Activated CD4-positive, alpha-beta T cell treated with anti-CD3 and anti-CD28 coated beads for 24 hours (primary cell): ENCODE results near the gene BMAL1.

Experiments
- DNase-seq, 2 donors: peaks; one replicate each; pipeline ENCODE4 v3.0.0-alpha.2; 2020; ENCODE audit warnings: low read depth in 2 of 2

Gene BMAL1

GRCh38 chr11:13316528-13316961 lies 39.0 kb downstream of the BMAL1 start:
- no peak for DNase-seq

GRCh38 chr11:13317293-13318080 lies 39.9 kb downstream of the BMAL1 start:
- no peak for DNase-seq

- no peak for DNase-seq
Measured at GRCh38 chr11:13318498-13319295, 41.1 kb downstream of the BMAL1 start.

GRCh38 chr11:13320688-13321087 lies 43.1 kb downstream of the BMAL1 start:
- DNase-seq: no peak

GRCh38 chr11:13321431-13321830 lies 43.8 kb downstream of the BMAL1 start:
- no peak for DNase-seq

DNA sequence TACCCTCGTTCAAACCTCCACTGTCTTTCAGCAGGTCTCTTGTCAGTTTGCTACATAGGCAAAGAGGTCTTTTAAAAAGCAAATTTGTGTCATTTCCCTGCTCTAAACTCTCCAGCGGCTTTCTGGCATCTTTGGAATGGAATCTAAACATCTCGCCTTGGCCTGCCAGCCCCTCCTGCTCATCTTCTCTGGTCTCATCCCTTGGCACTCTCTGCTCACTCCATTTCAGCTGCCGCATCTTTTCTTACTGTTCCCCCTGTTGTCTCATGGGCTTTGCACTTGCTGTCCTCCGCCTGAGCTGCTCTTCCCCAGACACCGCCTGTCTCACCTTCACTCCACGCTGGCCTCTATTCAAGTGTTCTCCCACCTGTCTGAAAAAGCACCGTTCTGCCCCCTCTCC lies 46.6 kb downstream of the BMAL1 start:
- DNase-seq: no peak

GRCh38 chr11:13324709-13325108 lies 47.1 kb downstream of the BMAL1 start:
- no peak for DNase-seq

DNA sequence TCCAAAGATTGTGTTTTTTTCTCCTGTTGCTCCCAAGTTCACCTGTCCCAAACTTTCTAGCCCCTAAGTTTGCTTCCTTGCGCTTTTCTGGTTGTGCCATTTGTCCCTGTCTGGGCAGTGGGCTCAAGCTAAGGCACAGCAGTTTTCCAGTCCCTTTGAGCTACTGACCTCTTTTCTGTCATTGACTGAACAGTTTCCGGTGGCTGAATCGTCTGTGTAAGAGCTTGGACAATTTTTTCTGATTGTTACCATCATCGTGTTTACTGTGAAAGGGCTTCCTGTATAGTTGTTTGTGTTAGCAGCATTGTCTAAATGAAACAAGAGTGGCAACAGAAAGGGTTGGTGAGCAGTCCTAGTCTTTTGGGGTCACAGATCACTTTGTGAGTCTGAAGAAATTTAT lies 49.8 kb downstream of the BMAL1 start:
- DNase-seq: no peak

DNA sequence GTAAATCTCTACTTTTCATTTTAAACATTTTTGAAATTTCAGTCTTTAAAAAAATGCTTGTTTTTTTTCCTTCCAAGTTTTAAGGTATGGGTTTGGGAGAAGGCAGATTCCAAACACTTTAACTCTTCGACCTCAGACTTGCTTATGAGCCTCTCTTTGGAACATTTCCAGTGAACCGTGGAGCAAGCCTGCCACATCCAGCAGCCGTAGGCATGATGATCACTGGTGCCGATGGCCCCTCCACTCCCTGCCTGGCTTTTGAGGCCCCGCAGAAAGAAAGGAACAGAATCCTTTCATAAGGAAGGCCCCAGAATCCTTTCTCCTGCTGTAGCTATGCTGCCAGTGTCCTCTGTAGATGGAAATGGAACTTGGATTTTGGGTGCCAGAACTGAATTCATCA lies 50.7 kb downstream of the BMAL1 start:
- DNase-seq: no peak

DNA sequence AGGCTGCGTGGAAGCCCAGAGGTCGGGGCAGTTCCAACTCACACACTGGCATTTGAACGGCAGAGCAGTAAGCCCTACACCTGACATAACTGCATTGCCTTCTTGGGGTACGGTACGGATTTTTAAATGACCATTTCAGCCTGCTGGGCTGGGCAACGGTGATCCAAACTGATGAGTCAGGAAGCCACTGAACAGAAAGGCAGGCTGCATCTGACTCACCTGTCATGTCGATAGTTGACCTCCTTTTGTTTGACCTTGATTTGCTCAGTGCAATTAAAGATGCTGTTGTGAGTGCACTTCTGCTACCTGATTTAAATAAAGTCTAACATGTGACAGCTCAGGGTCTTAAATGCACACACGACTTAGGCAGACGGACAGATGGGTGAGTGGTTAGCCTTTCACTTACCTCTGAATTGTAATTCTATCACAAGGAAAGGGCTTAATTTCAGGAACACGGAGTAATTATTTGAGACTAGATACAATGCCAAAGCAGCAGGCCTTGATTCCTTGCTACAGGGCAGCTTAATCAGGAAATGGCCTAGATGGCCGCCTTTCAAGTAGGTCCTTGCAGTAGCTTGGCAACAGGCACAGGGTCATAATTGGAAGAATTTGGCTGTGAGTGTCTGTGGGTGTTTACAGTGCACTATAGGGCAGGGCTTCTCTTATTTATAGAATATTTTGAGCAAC lies 52.2 kb downstream of the BMAL1 start:
- no peak for DNase-seq

DNA sequence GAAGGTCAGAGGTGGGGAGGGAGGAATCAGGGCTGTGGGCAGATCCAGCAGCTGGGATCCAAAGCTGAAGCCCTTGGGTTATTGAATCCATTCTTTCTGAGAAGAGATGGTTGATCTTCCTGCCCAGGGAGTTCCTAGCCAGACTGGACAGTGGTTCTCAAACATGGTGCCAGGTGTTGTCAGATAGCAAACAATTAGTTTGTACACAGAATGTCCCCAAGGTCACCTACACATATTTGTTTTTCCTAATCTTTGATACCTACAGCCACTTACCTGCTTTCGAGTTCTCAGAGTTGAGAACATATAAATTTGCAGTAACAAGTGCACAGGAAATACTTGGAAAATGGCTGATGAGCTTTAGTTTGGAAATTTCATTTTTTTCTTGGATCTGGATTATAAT lies 54.5 kb downstream of the BMAL1 start:
- DNase-seq: no peak

DNA sequence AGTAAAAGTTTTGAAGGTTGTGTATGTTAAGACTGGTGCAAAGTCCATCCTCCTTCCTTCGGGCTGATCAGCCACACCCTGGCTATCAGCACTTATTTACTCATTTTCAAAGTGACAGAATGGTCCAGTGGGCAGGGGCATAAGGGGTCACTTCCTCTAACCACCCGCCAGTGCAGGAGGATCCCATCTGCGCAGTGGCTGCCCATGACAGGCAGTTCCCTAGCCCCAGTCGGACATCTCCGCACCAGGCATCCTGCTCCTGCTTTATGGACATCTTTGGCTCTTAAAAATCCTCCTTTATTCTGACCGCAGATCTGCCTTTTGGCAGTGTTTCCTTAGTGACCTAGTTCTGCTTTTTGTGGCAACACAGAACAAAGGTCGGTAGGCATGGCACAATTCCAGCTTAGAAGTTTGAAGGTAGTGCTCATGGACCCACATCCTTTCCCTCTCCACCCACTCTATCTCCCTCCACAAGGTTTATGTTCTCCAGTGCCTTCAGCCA lies 55.9 kb downstream of the BMAL1 start:
- DNase-seq: no peak

DNA sequence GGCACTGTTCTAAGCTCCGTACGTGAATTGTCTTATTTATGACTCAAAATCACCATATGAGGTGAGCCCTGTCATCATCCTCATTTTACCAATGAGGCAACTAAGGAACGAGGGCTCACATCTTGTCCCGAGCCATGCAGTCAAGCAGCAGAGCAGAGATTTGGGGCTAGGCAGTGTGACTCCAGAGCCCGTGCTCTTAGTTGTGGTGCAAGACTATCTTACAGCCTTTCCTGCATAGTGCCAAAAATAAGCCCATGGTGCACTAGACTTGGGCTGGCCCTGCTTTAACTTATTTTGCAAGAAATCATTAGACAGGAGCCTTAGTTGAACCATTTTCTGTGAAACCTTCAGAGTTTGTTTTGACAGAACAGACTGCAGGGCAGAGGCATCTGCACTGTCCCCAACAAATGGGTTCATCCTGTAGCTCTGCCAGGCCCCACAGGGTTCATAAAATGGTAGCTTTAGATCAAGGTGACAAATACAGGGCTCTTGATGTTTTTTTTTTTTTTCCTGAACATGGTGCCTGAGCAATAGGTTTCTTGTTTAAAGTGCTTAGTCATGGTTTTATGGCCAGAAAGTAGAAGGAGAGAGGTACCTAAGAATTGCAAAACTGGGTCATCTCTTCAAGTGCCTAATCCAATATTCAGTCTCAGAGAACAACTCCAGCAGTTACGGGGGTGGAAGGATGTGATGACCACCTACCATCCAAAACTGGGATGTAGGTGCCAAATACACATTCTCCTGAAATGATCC lies 56.6 kb downstream of the BMAL1 start:
- no peak for DNase-seq

DNA sequence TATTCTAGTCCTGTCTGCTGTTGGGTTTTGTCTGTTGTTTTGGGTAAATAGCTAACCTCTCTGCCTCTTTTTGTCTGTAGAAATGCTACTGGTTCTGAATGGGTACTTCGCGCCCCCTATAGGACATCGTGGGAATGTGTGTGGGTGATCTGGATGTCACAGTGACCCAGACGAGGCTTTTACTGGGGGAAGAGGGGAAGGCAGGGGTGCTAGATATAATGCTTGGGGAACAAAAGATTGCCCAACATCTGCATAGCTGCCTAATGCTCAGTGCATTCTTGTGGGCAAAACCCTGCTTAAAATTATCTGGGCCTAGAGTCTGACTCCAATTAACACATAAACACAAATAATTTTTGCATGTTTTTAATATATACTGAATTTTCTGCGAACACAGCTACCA lies 57.7 kb downstream of the BMAL1 start:
- peak; percentile 52 to 61 for DNase-seq

- DNase-seq: no peak
Measured at GRCh38 chr11:13336246-13336878, 58.8 kb downstream of the BMAL1 start.

- no peak for DNase-seq
Measured at GRCh38 chr11:13338019-13338426, 60.4 kb downstream of the BMAL1 start.

DNA sequence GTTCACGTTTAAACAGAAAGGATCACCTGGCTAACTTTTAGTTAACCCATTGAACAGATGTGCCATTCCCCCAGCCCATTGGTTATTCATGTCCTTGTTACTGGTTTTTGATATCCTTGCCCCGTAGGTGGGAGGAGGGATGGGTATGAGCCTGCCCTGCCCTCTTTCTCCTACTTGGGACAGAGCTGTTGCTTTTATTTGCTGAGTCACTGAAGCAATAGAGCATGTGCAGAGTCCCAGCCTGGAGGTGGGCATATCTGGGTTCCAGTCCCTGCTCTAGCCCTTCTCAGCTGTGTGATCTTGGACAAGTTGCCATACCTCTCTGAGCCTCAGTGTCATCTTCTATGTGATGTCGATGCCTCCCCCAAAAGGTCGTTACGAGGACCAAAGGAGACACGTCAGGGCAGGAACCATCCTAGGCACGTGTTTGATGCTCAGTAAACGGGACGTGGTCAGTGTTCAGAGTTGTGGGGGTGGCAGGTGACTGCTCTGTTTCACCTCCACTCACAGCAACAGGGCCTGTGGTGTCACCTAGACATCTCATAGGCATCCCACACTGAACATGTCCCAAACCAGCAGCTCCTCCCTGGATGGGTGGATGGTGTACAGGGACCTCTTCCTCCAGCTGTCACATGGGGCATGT lies 61.0 kb downstream of the BMAL1 start:
- no peak for DNase-seq

DNA sequence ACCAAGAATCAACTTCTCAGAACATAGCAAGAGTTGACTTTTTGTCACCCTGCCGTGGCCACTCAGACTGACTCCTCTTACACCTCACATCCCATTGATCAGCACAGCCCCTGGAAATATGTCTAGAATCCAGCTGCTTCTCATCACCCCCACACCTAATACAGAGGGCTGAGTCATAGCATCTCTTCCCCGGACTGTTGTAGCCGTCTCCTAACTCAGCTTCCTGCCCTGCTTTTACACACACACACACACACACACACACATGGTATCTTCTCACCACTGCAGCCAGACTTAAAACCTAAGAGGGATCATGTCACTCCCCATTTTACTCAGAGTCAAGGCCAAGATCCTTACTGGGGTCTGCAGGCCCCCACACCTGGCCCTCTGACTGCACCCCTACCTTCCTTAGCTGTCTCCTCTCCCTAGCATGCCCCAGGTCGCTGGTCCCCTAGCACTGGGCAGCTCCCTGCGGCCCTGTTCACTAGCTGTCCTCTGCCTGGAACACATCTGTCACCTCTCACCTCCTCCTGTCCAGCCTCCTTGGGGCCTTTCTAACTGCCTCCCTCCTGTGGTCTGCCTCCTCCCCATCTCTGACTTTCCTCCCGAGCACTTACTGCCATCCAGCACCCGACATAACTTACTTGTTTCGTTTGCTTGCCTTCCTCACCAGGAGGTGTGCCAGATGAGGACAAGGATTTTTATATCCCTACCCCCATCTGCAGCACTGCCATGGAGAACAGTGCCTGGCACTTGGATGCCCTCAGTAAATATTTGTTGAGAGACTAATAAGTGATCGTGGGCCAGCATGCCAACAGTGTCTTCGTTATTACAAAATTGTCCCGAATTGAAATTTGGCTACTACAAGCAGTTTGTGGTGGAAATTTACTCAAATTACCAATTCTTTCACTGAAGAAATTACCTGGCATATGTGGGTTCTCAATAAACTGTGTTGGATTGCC lies 61.9 kb downstream of the BMAL1 start:
- no peak for DNase-seq

DNA sequence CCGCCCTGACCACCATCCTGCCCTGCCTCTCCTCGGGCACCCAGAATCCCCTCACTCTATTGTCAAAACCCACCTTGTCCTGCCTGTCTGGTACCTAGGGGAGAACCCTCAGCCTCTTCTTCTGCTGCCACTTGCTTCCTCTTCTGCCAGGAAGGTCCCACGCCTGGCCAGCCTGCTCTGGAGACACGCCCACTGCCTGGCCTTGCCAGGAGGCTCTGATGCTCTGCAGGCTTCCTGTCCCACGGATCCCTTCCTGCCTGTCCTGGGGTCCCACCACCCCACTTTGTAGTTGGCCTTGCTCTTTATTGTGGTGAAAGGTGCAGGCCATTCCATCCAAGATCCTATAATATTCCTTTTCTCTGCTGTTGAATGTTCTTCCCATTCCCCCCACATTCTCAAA lies 63.4 kb downstream of the BMAL1 start:
- no peak for DNase-seq
